GM12872 (cell line): ENCODE measurements around the gene CAMTA1.

ENCODE experiments used
- CTCF ChIP-seq: IDR thresholded peaks from 3 replicates; pipeline ENCODE4 v1.5.1; 2011; ENCODE audit warnings: low read depth, mild to moderate bottlenecking, low read length, moderate library complexity; ENCODE audit not compliant: insufficient read depth

CAMTA1 gene

GRCh38 chr1:7077136-7077535, 291.9 kb downstream of the CAMTA1 start:
- no peak for TF ChIP-seq CTCF

GRCh38 chr1:7077970-7078369, 292.7 kb downstream of the CAMTA1 start:
- TF ChIP-seq CTCF: no peak

GRCh38 chr1:7079637-7080036, 294.4 kb downstream of the CAMTA1 start:
- TF ChIP-seq CTCF: no peak

DNA sequence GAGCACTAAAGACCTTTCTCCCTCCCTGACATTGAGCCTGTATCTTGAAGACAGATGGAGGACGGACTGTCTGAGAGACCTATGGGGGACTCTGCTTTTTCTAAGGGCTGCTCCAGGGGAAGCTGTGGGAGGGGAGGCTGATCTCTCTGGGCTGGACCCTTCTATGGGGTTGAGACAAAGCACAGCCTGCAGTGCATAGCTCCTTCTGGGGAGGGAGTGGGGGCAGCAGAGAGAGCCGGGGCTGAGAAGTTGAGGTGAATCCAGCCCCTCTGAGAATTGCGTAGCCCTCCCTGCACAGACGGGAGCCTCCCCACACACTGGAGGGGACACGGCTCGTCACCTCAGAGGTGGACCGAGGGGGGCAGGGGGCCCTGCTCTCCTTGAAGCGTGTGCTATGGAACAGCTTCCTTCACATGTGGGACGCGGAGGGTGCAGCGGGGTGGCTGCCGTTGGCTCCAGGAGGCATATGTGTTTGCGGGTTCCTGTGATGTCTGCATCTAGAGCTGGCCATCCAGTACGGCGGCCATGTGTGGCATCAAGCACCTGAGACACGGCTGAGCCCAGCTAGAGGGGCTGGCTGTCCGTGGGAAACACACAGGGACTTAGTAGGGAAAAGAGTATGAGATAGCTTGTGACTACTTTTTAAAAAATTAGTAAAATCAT, 299.1 kb downstream of the CAMTA1 start:
- TF ChIP-seq CTCF: no peak

DNA sequence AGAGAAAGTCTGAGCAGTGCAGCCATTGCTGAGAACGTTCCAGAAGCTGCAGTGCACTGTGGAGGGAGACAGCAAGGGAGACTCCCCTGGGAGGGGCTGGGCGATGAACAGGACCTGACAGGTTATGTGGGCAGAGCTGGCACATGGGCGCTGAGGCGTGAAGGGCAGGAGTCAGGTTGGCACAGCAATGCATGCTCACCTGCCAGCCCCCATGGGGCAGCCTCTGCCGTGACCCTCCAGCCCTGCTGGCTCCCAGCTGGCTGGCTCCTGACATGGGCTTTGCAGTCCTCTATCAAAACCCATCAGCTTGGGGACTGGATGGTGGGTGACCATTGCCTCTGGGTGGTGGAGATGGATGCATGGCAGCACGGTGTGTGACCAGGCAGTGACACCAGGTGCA, 300.3 kb downstream of the CAMTA1 start:
- TF ChIP-seq CTCF: no peak

DNA sequence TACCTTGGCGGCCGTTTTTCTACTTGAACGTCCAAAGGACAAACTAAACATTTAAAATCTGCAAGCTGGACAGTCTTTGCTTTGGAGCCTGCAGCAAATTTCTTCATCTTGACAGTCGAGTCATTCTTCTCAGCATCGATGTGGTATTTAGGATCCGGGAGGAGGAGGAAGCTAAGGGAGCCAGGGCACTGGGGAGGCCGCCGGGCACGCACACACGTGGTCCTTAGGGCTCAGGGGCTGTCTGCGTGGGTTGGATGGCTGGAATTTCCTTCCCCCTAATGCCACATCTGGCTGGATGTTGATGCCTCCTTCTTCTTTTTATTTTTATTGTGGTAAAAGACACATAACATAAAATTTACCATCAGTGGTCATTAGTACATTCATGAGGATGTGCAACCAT, 300.9 kb downstream of the CAMTA1 start:
- TF ChIP-seq CTCF: no peak

DNA sequence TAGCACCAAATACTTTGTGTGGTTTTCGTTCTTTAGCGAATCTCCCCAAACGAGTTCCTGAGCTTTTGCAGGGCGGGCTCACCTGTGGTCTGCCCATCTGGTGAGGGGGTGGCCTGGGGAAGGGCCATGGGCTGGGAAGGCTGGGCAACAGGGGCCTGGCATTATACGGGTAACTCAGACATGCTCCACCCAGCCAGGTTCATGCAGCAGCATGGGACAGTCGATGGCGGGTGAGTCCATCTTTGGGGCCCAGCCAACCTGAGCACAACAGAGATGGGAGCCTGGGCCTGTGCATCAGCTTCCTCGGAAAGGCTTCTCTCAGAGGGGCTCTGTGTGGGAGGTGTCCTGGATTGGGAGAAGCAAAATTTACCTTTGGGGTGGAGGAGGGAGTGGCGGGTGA, 302.6 kb downstream of the CAMTA1 start:
- no peak for TF ChIP-seq CTCF

GRCh38 chr1:7089497-7089896, 304.2 kb downstream of the CAMTA1 start:
- TF ChIP-seq CTCF: no peak
